ES-I3 (cell line): Measurements from ENCODE around the gene PPFIA4.

Experiments
- H3K36me3 ChIP-seq: 2 replicates; pipeline ENCODE4 v1.6.1; 2013; ENCODE audit warnings: mild to moderate bottlenecking, low read length, control low read depth, moderate library complexity; ENCODE audit not compliant: insufficient read depth
- H3K4me1 ChIP-seq: 2 replicates; pipeline ENCODE4 v1.6.1; 2013; ENCODE audit warnings: mild to moderate bottlenecking, control low read depth, low read length; ENCODE audit not compliant: insufficient read depth
- H3K9ac ChIP-seq: 2 replicates; pipeline ENCODE4 v1.6.1; 2013; ENCODE audit warnings: low read depth, mild to moderate bottlenecking, low read length, moderate library complexity
- H3K9me3 ChIP-seq: 2 replicates; pipeline ENCODE4 v1.6.1; 2013; ENCODE audit warnings: mild to moderate bottlenecking, low read length, moderate library complexity; ENCODE audit not compliant: control insufficient read depth, insufficient read depth

PPFIA4 gene

DNA sequence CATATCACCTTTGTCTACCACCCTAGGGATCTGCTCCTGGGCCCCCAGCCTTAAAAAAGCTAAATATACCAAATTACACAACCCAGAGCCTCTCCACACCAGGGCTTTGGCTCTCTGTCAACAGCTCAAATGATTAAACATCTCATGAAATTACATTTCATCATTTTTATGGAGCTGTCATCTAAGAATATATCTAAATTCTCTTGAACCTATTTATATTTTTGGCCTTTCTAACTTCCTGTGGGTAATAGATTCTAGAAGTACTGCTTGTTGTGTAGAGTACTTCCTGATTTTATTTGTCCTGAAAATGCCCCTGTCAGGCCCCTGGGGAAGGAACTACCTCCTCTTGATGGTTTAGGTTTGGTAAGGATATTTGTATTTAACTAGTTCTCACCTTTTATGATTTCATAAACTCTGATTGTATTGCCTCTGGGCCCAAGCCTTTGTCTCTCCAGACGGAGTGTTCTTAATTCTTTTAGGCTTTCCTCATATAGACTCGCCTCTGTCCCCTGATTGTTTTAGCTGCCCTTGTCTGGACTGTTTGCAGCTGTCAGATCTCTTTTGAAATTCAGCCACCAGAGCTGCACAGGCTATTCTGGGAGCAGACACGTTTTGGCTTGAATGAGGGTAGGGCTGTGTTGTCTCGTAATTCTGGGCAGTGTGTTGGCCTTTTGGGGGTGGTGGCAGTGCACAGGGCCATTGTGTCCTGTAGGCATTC lies 42.9 kb downstream of the PPFIA4 start:
- Histone ChIP-seq H3K9ac (no peak overlapping the region), H3K9me3 (no peaks in the 10 kb centered on the region), H3K4me1 (no peaks in the 10 kb centered on the region), H3K36me3 (no peaks in the 10 kb centered on the region)

DNA sequence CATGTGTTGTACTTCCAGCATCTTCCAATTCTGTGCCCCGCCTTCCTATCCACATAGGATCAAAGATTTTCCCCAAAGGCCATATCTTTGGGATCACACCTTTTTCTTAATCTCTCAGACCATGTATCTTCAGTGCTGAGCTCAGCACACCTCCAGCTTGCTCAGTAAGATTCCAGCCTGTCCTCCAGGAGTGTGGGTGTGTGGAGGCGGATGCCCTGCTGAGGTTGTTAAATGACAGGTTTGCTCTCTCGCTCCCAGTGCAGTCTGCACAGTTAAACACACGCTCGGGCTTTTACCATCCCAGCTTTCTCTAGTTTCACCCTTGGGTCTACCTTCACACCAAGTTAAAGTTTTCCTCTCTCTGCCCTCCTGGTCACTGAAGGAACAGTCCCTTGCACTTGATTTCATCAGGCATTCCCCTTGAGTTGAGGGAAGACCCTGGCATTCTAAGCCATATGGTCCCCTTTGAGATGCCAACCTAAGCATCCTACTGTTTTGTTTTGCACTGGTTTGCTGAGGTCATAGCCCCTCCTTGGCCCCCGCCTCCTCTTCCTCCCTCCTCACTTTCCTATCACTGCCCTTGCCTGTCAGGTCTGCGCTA lies 45.8 kb downstream of the PPFIA4 start:
- Histone ChIP-seq H3K9me3 (no peaks in the 10 kb centered on the region), H3K4me1 (no peaks in the 10 kb centered on the region), H3K36me3 (no peaks in the 10 kb centered on the region)

DNA sequence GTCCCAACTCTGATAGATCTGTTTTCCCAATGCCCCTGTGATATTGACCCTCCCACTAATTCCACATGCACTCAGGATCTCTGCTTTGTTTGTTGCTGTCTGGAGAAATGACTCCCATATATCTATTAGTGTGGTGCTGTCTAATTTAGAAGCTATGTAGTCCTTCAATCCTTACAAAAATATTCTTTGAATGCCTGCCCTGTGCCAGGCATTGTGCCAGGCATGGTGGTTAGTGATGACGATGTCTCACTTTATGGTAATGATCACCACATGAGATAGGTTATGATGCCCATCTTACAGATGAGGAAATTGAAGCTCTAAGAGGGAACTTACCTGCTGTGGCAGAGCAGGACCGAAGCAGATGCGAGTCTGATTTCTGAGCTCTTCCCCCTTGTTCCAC lies 46.6 kb downstream of the PPFIA4 start:
- no peak overlapping the region for H3K9ac ChIP-seq
- H3K36me3 ChIP-seq = no peaks in the 10 kb centered on the region
- no peaks in the 10 kb centered on the region for H3K4me1 ChIP-seq
- no peaks in the 10 kb centered on the region for H3K9me3 ChIP-seq

More for the DNA sequence above, 45.8 kb downstream of the PPFIA4 start:
- no peak overlapping the region for H3K9ac ChIP-seq

DNA sequence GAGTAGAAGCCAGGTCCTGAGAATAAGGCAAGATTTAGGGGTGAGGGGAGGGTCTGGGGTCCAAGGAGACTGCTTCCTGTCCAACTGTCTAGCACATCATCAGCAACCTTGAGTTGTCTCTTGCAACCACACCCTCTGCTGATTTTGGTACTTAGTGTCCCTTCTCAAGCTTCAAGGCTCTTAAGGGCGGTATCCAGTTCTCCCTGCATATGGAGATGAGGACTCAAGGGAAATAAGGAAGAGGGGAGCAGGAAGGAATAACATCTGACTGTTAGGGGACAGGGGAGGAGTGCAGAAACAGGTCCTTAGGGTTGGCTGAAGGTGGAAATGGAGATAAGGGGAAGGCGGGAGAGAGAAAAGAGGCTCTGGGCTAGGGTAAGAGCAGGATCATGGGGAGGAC lies 47.2 kb downstream of the PPFIA4 start:
- Histone ChIP-seq H3K36me3 (no peaks in the 10 kb centered on the region), H3K4me1 (no peaks in the 10 kb centered on the region), H3K9me3 (no peaks in the 10 kb centered on the region), H3K9ac (no peak overlapping the region)

DNA sequence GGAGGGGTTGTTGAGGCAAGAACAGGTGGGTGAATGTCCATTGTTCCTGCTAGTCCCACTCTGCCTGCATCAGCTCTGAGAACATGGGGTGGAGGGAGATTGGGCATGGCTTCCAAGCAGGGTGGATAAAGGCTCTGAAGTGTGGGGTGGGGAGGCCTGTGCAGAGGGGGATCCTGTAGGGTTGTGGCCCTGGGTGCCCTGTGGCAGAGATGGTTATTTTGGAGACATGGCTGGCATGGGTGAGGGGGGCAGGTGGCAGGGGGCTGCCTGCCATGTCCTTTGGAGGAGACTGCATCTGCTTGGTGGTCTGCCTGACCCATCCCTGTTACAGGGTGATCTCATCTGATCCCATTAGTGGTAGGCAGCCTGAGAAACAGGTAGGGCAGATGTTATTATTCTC lies 48.3 kb downstream of the PPFIA4 start:
- H3K36me3 ChIP-seq = no peaks in the 10 kb centered on the region
- no peak overlapping the region for H3K9ac ChIP-seq
- no peaks in the 10 kb centered on the region for H3K4me1 ChIP-seq
- no peaks in the 10 kb centered on the region for H3K9me3 ChIP-seq

DNA sequence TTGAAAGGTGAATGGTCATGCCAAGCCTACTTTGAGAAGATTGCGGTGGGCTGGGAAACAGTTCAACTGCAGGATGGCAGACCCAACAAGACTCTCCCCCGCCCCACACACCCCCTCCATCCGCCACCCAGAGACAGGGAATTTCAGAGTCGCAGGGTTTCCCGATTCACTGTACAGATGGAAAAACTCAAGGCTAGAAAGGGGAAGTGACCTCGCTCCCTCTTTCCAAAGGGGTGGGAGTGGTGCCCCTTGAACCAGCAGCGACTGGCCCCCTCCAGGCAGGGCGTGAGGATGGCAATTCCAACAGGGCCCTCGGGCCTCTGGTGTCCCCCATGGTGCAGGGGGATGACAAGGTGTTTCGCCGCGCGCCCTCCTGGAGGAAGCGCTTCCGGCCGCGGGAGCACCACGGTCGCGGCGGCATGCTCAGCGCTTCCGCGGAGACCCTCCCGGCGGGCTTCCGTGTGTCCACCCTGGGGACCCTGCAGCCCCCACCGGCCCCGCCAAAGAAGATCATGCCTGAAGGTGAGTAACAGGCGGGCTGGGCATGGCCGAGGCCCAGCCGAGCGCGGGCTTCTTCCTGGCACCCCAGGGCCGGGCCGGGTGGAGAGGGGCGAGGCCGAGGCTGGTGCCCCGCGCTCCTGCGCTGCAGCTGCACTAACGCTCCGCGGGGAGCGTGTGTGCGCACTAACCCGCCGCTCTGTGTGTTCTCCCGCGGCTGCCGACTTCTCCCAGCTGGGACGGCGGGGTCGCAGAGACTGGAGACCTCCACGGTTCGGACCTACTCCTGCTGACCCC lies 49.1 kb downstream of the PPFIA4 start:
- Histone ChIP-seq H3K9me3 (no peaks in the 10 kb centered on the region), H3K36me3 (no peaks in the 10 kb centered on the region), H3K9ac (peak overlapping the region; percentile 45; the same call in 1 of the 2 replicates)

DNA sequence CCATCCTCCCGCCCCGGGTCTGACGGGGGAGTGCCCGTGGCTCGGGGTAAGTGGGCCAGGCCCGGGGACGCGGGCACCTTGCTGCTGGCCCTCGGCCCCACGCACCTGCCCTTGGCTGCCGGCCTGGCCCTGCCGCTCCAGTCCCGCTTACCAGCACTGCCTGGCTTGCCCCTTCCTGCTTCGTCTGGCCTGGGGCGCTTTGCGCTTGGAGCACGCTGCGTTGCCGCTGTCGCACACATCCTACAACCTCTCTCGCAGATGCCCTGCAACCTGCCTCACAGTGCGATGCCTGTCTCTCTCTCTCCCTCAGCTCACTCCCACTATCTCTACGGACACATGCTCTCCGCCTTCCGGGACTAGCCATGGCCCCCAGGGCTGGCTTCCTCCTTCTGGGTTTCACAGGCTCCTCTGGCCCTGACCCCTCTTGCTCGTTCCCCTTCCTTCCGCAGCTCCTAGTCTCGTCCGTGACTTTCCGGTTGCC lies 49.8 kb downstream of the PPFIA4 start:
- H3K4me1 ChIP-seq = no peaks in the 10 kb centered on the region
- peak overlapping the region; percentile 45; the same call in 1 of the 2 replicates for H3K9ac ChIP-seq
- H3K9me3 ChIP-seq = no peaks in the 10 kb centered on the region
- no peaks in the 10 kb centered on the region for H3K36me3 ChIP-seq

More for the DNA sequence above, 49.1 kb downstream of the PPFIA4 start:
- no peaks in the 10 kb centered on the region for H3K4me1 ChIP-seq

DNA sequence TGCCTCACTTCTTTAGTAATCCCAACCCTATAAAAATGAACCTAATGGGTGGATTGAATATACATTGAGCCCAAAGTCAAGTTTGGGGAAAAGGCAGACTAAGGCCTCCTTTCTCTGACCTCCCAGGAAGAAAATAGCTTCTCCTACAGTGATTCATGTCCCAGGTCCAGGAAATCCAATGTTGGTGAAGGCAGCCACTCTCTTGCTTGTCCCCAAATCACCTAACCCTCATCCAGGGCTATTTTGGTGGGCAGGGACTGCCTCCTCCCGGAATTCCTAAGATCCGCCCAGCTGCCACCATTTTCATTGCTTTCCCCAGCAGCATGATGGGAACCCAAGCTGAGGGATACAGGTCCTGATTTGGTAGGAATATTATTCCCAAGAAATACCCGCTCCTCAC lies 51.1 kb downstream of the PPFIA4 start:
- H3K4me1 ChIP-seq = peaks cover 4% of the 10 kb centered on the region
- H3K9me3 ChIP-seq = no peaks in the 10 kb centered on the region
- H3K36me3 ChIP-seq = no peaks in the 10 kb centered on the region
- no peak overlapping the region for H3K9ac ChIP-seq

DNA sequence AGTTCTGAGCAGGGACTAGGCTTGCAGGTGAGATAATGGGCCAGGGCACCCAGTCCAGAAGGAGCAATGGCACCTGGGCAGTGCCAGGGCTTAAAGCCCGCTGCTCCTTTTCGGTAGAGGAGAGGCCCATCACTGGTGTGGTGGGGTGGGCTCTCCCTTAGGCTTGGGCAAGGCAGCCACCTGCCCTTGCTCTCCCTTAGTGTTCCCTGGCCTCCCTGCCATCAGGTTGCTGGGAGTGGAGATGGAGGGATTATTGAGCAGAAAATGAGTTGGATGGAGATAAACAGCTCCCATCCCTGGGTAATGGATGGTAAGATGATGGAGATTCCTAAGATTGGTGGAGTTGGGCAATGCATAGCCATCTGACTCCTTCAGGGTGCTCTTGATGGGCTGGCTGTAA lies 51.7 kb downstream of the PPFIA4 start:
- H3K36me3 ChIP-seq = no peaks in the 10 kb centered on the region
- peaks cover 9% of the 10 kb centered on the region for H3K4me1 ChIP-seq
- no peaks in the 10 kb centered on the region for H3K9me3 ChIP-seq
- H3K9ac ChIP-seq = no peak overlapping the region

DNA sequence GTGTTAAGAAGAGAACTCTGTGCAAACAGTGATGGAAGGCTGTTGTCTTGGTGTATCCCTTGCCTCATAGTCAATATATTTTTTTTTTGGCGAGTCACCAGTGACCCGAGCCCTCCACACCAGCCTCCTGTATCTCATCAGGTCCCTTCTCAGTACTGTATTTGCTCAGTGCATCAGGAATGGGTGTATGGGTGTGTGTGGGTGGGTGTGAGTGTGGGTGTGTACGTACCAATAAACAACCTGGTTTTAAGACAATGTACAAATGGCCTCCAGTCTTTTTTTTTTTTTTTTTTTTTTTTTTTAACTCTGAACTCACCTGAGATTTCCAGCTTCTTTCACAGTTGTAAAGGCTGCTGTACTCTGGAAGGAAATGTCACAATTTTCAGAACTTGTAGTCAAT lies 52.2 kb downstream of the PPFIA4 start:
- H3K36me3 ChIP-seq = no peaks in the 10 kb centered on the region
- no peak overlapping the region for H3K9ac ChIP-seq
- peaks cover 9% of the 10 kb centered on the region for H3K4me1 ChIP-seq
- no peaks in the 10 kb centered on the region for H3K9me3 ChIP-seq

DNA sequence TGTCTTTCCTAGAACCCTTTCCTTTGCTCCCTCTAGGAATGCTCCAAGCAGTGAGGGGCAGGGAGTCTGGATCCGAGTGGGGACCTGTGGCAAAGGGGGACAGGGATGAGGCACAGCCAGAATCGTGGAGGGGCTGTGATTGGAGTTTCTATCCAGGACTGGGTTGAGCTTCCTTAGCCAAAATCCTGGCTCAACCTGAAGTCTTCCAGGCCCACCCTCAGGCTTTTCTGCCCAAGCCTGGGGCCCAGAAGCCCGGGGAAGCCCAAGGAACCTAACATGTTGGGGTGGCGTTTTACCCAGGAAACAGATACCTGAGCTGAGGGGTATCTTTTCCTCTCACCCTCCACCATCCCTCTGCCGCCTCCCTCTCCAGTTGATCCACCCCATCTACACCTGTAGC lies 54.2 kb downstream of the PPFIA4 start:
- Histone ChIP-seq H3K36me3 (no peaks in the 10 kb centered on the region), H3K4me1 (peaks cover 9% of the 10 kb centered on the region), H3K9ac (no peak overlapping the region), H3K9me3 (no peaks in the 10 kb centered on the region)

DNA sequence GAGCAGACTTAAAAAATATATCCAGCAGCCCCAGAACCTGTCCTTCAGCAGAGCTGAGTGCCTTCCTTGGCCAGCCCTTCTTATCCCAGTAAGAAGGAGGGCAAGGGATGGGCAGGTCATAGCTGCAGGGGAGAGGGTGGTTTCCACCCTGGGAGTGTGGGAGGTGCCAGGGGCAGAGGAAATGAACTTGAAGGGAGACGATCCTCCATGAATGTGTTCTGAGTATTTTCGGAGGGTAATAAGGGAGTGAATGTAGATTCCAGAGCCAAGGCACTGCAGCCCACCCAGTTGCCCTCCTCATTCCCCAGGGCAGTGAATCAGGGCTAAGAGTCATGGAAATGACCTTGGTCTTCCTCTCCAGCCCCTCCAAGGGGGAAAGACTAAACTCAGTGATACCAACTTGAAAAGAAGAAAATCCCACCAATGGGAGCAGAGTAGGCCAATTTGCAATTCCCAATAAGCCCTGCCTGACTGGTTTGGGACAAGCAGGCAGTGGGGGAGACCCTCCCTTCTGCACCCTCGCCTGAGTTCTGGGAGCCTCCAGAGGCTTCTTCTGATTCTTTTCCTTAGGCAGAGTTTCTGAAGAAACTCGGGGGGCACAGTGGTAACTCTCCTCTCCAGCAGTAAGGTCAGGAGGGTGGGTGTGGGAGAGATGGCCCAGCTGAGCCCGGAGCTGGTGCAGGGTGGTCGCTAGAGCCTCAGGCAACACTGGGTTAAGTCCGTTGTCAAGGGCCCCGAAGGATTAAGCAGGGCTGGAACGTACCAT lies 55.4 kb downstream of the PPFIA4 start:
- Histone ChIP-seq H3K4me1 (peaks cover 9% of the 10 kb centered on the region), H3K9ac (no peak overlapping the region), H3K36me3 (no peaks in the 10 kb centered on the region), H3K9me3 (no peaks in the 10 kb centered on the region)

DNA sequence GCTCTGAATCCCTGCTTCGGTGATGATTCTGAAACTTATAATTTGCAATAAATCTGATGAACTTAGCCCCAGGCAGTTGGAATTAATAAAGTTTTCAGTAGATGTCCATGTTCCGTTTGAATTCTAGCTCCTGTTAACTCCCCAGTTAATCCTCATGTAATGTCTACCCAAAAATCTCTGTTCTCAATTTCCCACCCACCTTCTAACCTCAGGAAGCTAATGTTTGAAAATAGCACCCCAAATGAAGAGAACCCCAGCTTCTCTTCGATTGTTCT lies 55.9 kb downstream of the PPFIA4 start:
- Histone ChIP-seq H3K4me1 (peaks cover 9% of the 10 kb centered on the region), H3K9me3 (no peaks in the 10 kb centered on the region), H3K9ac (no peak overlapping the region), H3K36me3 (no peaks in the 10 kb centered on the region)
